DND-41 (cell line): ENCODE data around the gene LIN54.

Experiments
- CTCF ChIP-seq: IDR thresholded peaks from 2 replicates; pipeline ENCODE4 v1.5.1; 2012; ENCODE audit warnings: borderline replicate concordance, low read length, moderate library complexity, mild to moderate bottlenecking; ENCODE audit not compliant: poor library complexity, severe bottlenecking; ENCODE audit errors: extremely low read depth
- EZH2 ChIP-seq: IDR thresholded peaks from 3 replicates; pipeline ENCODE4 v1.6.1; 2012; ENCODE audit warnings: borderline replicate concordance, low read depth, mild to moderate bottlenecking, moderate library complexity, low read length, inconsistent platforms; ENCODE audit not compliant: severe bottlenecking

GRCh38 chr4:83010111-83010521 lies 507 bp downstream of the LIN54 start:
- TF ChIP-seq CTCF (no peak), EZH2 (no peak)
